Mesenchymal stem cell (in vitro differentiated cells and primary cell): ENCODE data around the gene PCNX2.
"Not testable (repeated sequence)": the region's sequence is repeated elsewhere in the genome, so short reads cannot be mapped to it uniquely, and the experiment has no call there.

ENCODE experiments used
- DNase-seq: peaks from one replicate; pipeline ENCODE4 v3.0.0-alpha.2; 2013
- H2AFZ ChIP-seq: one replicate; pipeline ENCODE4 v1.6.1; 2013; ENCODE audit warnings: low read depth, mild to moderate bottlenecking, control low read depth, inconsistent platforms, low read length, moderate library complexity
- H2AK5ac ChIP-seq: 2 replicates; pipeline ENCODE4 v1.6.1; 2013; ENCODE audit warnings: low read length, moderate library complexity, mild to moderate bottlenecking, inconsistent platforms; ENCODE audit not compliant: severe bottlenecking
- H2BK120ac ChIP-seq: one replicate; pipeline ENCODE4 v1.6.1; 2013; ENCODE audit warnings: low read depth, mild to moderate bottlenecking, inconsistent platforms, low read length, moderate library complexity
- H2BK12ac ChIP-seq, 2 experiments: one replicate each; pipeline ENCODE4 v1.6.1; 2013; ENCODE audit warnings: inconsistent platforms in 2 of 2, low read length in 2 of 2, mild to moderate bottlenecking in 2 of 2, moderate library complexity in 2 of 2, control low read depth in 1 of 2
- H2BK15ac ChIP-seq: one replicate; pipeline ENCODE4 v1.6.1; 2013; ENCODE audit warnings: mild to moderate bottlenecking, low read depth, inconsistent platforms; ENCODE audit not compliant: poor library complexity, severe bottlenecking
- H2BK5ac ChIP-seq: 2 replicates; pipeline ENCODE4 v1.6.1; 2013; ENCODE audit warnings: low read depth, mild to moderate bottlenecking, low read length, control low read depth, inconsistent platforms; ENCODE audit not compliant: poor library complexity, severe bottlenecking
- H3K14ac ChIP-seq, 2 experiments: one replicate each; pipeline ENCODE4 v1.6.1; 2013; ENCODE audit warnings: inconsistent platforms in 2 of 2, low read length in 2 of 2, control low read depth in 1 of 2, mild to moderate bottlenecking in 1 of 2, moderate library complexity in 1 of 2
- H3K18ac ChIP-seq, 2 experiments: one replicate each; pipeline ENCODE4 v1.6.1; 2013; ENCODE audit warnings: inconsistent platforms in 2 of 2, low read length in 2 of 2, control low read depth in 1 of 2, low read depth in 1 of 2, mild to moderate bottlenecking in 1 of 2
- H3K23ac ChIP-seq, 2 experiments: one replicate each; pipeline ENCODE4 v1.6.1; 2013; ENCODE audit warnings: inconsistent platforms in 2 of 2, low read length in 2 of 2, mild to moderate bottlenecking in 2 of 2, moderate library complexity in 2 of 2, control low read depth in 1 of 2
- H3K27ac ChIP-seq: 2 replicates; pipeline ENCODE4 v1.5.1; 2013; ENCODE audit warnings: mild to moderate bottlenecking, moderate library complexity, low read length, control low read depth, inconsistent platforms; ENCODE audit not compliant: poor library complexity, severe bottlenecking
- H3K27me3 ChIP-seq, 2 experiments: 2 replicates each; pipeline versions ENCODE4 v1.6.1 to v1.7.0; 2013; ENCODE audit warnings: low read length in 2 of 2, mild to moderate bottlenecking in 2 of 2, moderate library complexity in 2 of 2, control low read depth in 1 of 2, inconsistent platforms in 1 of 2; ENCODE audit not compliant: control insufficient read depth in 1 of 2, insufficient read depth in 1 of 2
- H3K36me3 ChIP-seq, 2 experiments: 2 replicates each; pipeline versions ENCODE4 v1.6.1 to v1.7.0; 2013; ENCODE audit warnings: low read length in 2 of 2, control low read depth in 1 of 2, inconsistent platforms in 1 of 2, low read depth in 1 of 2, mild to moderate bottlenecking in 1 of 2; ENCODE audit not compliant: insufficient read depth in 2 of 2, control insufficient read depth in 1 of 2
- H3K4ac ChIP-seq, 2 experiments: one replicate each; pipeline ENCODE4 v1.6.1; 2013; ENCODE audit warnings: inconsistent platforms in 2 of 2, low read length in 2 of 2, mild to moderate bottlenecking in 2 of 2, moderate library complexity in 2 of 2, control low read depth in 1 of 2, low read depth in 1 of 2
- H3K4me1 ChIP-seq: 2 replicates; pipeline ENCODE4 v1.6.1; 2013; ENCODE audit warnings: low read depth, low read length, control low read depth; ENCODE audit not compliant: control insufficient read depth, insufficient read depth
- H3K4me2 ChIP-seq: 2 replicates; pipeline ENCODE4 v1.6.1; 2013; ENCODE audit warnings: low read length, mild to moderate bottlenecking, inconsistent platforms; ENCODE audit not compliant: poor library complexity, severe bottlenecking
- H3K4me3 ChIP-seq, 2 experiments: 2 replicates each; pipeline versions ENCODE4 v1.5.1 to v1.7.0; 2013; ENCODE audit warnings: low read length in 2 of 2, mild to moderate bottlenecking in 2 of 2, control low read depth in 1 of 2, low read depth in 1 of 2; ENCODE audit not compliant: insufficient read depth in 1 of 2
- H3K79me1 ChIP-seq: replicated peaks from 2 replicates; pipeline ENCODE4 v1.6.1; 2013; ENCODE audit warnings: mild to moderate bottlenecking, control low read depth, low read length, inconsistent platforms; ENCODE audit not compliant: poor library complexity, severe bottlenecking
- H3K9ac ChIP-seq: 2 replicates; pipeline ENCODE4 v1.7.0; 2013; ENCODE audit warnings: mild to moderate bottlenecking, low read length, moderate library complexity
- H3K9me3 ChIP-seq: 2 replicates; pipeline ENCODE4 v1.7.0; 2013; ENCODE audit warnings: mild to moderate bottlenecking, low read length; ENCODE audit not compliant: control insufficient read depth
- H4K8ac ChIP-seq: one replicate; pipeline ENCODE4 v1.6.1; 2013; ENCODE audit warnings: inconsistent platforms, mild to moderate bottlenecking, low read length, moderate library complexity
- H4K91ac ChIP-seq: one replicate; pipeline ENCODE4 v1.6.1; 2013; ENCODE audit warnings: mild to moderate bottlenecking, low read length, inconsistent platforms
- WGBS: methylation state at CpG from one replicate; pipeline ENCODE4 v1.1.7; 2013; ENCODE audit warnings: mixed read lengths; 5-methylcytosine and 5-hydroxymethylcytosine counted together

Gene PCNX2

GRCh38 chr1:233135833-233136232, 159.7 kb downstream of the PCNX2 start:
- Histone ChIP-seq H3K36me3 (peaks cover 17 to 79% of the 10 kb centered on the region in 2 experiments), H2AK5ac (no peak overlapping the region), H4K8ac (no peak overlapping the region), H3K9me3 (no peaks in the 10 kb centered on the region), H3K4me1 (no peaks in the 10 kb centered on the region), H3K23ac (no peak overlapping the region), H3K4me3 (no peak overlapping the region), H3K79me1 (no peaks in the 10 kb centered on the region), H3K27ac (no peak overlapping the region), H3K9ac (no peak overlapping the region), H3K4me2 (no peak overlapping the region), H2BK15ac (no peak overlapping the region), H3K27me3 (no peaks in the 10 kb centered on the region), H3K4ac (no peak overlapping the region), H2BK120ac (no peak overlapping the region), H4K91ac (no peak overlapping the region), H2AFZ (no peak overlapping the region), H2BK12ac (no peak overlapping the region), H3K18ac (no peak overlapping the region), H3K14ac (no peak overlapping the region), H2BK5ac (no peak overlapping the region)
- no peak for DNase-seq

DNA sequence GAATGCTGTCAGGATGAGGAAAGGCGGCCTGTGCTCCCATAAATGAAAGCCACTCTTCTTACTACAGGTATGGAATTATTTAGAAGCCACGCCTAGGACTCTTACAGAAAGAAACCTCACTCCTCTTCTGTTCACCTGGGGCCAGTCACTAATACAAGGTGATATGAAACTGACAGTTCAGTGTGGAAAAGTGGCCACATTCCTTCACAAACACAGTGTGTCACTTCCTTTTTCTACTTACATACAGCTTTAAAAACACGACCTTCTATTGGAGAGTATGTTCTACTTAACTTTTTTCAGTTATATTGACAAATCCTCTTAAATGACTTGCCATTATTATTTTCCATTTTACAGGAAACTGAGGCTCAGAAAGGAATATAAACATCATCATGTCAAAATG, 163.1 kb downstream of the PCNX2 start:
- Histone ChIP-seq H3K36me3 (peaks cover 31 to 81% of the 10 kb centered on the region in 2 experiments), H3K4me3 (no peak overlapping the region), H3K9me3 (no peaks in the 10 kb centered on the region), H2BK12ac (no peak overlapping the region), H2BK5ac (no peak overlapping the region), H3K79me1 (no peaks in the 10 kb centered on the region), H2BK120ac (no peak overlapping the region), H2BK15ac (no peak overlapping the region), H2AK5ac (no peak overlapping the region), H3K14ac (no peak overlapping the region), H3K9ac (no peak overlapping the region), H3K27me3 (no peaks in the 10 kb centered on the region), H3K27ac (no peak overlapping the region), H3K23ac (no peak overlapping the region), H2AFZ (no peak overlapping the region), H4K8ac (no peak overlapping the region), H3K4me1 (no peaks in the 10 kb centered on the region), H3K4ac (no peak overlapping the region), H3K4me2 (no peak overlapping the region), H3K18ac (no peak overlapping the region), H4K91ac (no peak overlapping the region)
- WGBS = no CpG with 5 or more reads among the region's 3 CpGs
- no peak for DNase-seq

- H4K91ac ChIP-seq, H3K14ac ChIP-seq, DNase-seq, H3K27ac ChIP-seq, H3K9me3 ChIP-seq, H2BK12ac ChIP-seq, H3K4me2 ChIP-seq, H2BK120ac ChIP-seq, H2AFZ ChIP-seq, H2AK5ac ChIP-seq, H2BK5ac ChIP-seq, H3K79me1 ChIP-seq, H4K8ac ChIP-seq, H3K4ac ChIP-seq, H3K23ac ChIP-seq, H3K9ac ChIP-seq, H3K4me3 ChIP-seq, H3K27me3 ChIP-seq, H2BK15ac ChIP-seq, H3K4me1 ChIP-seq, H3K18ac ChIP-seq: not testable (repeated sequence)
- peaks cover 25 to 79% of the 10 kb centered on the region in 2 experiments for H3K36me3 ChIP-seq
- WGBS = 98% methylated on average over 22 of the region's 25 CpGs
Observed at GRCh38 chr1:233129031-233129430, 166.5 kb downstream of the PCNX2 start.

DNA sequence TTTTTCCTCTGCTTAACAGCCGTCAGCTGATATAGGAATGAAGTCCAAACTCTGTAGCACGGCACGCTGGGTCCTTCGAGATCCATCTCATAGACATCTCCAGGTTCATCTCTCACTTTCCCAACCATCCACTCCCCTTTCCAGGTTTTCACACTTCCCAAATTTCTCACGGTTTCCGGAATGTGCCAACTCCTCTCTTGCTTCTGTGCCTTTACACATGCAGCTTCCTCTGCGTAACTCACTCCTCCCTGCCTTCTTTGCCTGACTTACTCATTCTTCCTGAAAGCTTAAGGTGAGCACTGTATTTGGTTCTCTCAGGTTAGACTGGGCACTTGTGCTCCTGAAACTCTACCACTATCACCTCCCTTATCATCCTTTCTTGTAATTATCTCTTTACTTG, 168.4 kb downstream of the PCNX2 start:
- H3K14ac ChIP-seq = no peak overlapping the region
- no peak overlapping the region for H2AK5ac ChIP-seq
- H3K79me1 ChIP-seq = no peaks in the 10 kb centered on the region
- no peak overlapping the region for H3K23ac ChIP-seq
- no peak overlapping the region for H4K8ac ChIP-seq
- H3K9me3 ChIP-seq = no peaks in the 10 kb centered on the region
- H3K4me2 ChIP-seq = no peak overlapping the region
- no peak overlapping the region for H3K18ac ChIP-seq
- H3K4ac ChIP-seq = no peak overlapping the region
- H3K36me3 ChIP-seq = peaks cover 20 to 60% of the 10 kb centered on the region in 2 experiments
- no peak overlapping the region for H2BK15ac ChIP-seq
- H3K27me3 ChIP-seq = no peaks in the 10 kb centered on the region
- 86% methylated on average over 7 of the region's 7 CpGs for WGBS
- H2AFZ ChIP-seq = no peak overlapping the region
- no peak overlapping the region for H4K91ac ChIP-seq
- H3K27ac ChIP-seq = no peak overlapping the region
- no peaks in the 10 kb centered on the region for H3K4me1 ChIP-seq
- no peak overlapping the region for H3K9ac ChIP-seq
- H2BK12ac ChIP-seq = no peak overlapping the region
- no peak overlapping the region for H3K4me3 ChIP-seq
- H2BK5ac ChIP-seq = no peak overlapping the region
- H2BK120ac ChIP-seq = no peak overlapping the region
- DNase-seq = no peak
